Fibroblast of skin of right biceps (primary cell): ENCODE measurements around the gene TSPAN18.

ENCODE experiments used
- DNase-seq: peaks from one replicate; pipeline ENCODE4 v3.0.0-alpha.2; 2013

Gene TSPAN18

DNA sequence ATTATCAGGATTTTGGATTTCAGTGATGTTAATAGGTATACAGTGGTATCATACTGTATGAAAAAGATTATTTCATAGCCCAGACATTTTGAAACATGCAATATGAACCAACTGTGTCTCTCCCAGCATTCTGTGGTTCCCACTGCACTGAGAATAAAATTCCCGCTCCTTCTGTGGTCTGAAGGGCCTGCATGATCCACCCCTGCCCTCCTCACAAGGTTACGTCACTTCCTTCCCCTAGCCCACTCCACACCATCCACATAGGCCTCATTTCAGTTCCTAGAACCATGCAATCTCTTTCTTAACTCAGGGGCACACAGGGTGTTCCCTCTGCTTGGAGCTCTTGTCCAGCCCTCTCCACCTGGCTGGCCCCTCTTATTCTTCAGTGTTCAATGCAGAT is 103.1 kb downstream of the TSPAN18 start:
- no peak for DNase-seq

DNA sequence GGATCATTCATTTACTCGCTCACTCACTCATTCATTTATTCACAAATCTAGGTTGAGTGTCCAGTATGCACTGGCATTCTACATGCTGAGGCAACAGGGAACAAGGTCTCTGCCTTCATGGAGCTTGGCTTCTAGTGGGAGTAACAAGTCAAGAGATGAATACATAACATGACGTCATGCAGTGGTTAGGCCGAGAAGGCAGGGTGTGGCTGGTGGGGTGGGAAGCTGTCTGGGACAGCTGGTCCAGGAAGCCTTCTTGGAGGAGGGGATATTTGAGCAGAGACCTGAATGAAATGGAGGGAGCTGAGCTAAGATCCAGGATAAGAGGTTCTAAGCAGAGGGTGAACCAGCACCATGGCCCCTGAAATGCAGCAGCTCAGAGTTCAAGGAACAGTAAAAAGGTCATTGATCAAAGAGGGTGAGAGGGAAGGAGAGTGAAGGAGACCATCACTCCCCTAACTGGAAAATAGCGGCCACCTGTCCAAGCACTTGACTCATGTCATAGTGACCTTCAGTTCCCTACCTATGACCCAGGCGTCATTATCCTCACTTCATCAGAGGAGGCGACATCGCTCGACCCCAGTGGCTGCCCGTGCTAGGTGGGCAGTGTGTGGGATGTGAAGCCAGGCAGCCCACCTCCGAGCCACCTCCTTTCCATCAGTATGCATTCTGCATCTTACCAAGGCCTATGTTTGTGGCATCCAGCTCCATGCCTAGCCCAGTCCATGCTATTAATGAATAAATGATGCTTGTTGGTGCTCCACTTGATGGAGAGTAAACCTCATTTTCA is 105.0 kb downstream of the TSPAN18 start:
- no peak for DNase-seq

DNA sequence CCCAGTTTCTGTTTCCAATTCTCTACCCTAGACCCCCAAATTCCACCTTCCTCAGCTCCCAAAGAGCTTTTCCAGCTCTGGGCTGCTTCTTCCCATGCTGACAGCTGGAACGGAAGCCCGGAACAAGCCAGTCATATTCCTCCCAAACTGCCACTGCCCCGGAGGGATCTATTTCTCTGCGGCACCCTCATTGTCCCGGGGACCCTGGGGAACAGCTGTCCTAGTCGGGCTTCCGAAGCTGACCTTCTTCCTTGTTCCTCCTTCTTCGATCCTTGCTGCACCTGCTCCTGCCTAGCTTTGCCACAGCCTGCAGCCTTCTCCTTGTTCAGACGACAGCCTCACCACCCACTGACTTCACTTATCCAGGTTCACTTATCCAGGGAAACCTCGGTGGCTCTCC is 105.7 kb downstream of the TSPAN18 start:
- DNase-seq: no peak

DNA sequence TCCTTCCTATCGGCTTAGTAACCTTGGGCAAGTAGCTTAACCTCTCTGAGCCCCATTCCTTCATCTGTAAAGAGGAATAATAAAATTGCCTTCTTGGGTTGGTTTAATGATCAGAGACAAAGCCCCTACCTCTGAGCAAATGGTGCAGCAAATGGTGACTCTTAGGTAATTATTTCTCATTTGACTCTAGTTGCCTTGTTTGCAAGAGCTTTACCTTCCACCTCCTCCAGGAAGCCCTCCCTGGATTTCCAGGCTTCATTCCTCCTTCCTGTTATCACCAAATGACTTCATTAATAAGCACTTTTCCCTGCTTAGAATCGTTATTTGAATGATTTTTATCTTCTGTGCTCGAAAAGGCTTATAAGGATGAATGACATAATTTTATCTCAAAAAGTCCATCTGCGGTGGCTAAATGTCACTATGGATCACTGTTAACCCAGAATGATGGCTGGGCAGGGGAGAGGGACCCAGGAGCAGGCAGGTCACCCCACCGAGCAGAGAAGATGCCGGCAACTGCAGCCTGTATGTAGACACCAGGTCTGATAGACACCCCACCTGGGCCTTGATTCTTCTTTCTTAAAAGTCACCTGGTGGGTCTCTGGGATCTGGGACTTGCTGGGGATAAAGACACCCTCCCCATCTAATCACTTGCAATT is 106.6 kb downstream of the TSPAN18 start:
- DNase-seq: no peak

DNA sequence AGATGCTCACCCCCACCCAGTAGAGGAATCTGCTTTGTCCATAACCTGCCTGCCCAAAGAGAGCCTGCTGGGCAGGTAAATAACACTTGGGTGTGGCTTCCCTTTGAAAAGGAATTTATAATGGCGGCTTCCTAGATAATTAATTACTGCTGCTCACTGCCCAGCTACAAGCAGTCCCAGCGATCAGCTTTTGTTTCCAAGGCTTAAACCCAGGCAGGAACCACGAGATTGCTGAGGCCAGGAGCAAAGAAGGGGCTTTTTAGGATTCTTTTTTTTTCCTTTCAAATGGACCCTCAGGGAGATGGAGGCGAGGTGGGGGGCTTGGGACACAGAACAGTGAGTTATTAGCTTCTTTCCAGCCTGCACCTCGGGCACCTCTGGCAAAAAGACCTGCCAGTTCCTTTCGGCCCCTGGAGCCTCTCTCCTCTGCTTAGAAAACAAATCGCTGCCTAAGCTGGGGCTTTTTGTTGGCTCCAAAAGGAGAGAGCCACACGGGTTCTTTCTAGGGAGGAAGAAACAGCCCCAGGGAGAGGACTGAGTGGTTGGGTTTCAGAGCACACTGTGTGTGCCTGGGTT is 107.2 kb downstream of the TSPAN18 start:
- no peak for DNase-seq

DNA sequence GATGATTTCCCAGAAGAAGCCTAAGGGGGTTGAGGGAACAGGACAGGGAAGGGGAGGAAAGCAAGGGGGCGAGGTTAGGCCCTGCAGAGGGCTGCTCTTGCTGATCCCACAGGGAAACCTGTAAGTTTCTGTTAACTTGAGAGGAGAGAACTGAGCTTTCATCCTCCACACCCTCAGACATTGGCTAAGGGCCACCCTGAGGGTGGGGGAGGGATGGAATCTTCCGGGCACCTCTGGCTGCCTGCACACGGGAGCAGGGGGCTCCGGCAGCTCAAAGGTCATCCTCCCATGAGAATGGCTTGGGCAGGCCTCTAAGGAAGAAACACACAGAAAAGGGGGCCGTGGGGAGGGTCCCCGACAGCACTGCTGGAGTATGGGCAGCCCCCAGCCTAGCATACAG is 108.1 kb downstream of the TSPAN18 start:
- DNase-seq: no peak

DNA sequence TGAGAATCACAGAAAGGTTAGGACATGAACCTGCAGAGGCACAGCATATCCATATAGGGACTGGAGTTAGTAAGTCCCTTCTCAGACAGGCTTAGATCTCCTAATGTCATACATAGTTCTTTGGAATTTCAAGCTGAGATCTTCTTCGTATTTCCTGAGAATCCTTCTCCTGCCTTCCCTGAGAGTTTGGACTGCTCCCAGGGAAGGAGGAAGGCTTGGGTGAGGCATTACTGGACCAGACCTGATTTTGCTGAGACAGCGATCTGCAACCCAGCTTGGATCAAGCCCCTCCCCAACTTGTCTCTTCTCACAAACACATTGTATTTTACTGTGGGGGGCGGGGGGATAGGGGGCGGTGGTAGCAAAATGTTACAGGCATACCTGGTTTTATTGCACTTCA is 108.5 kb downstream of the TSPAN18 start:
- peak; percentile 52 for DNase-seq

DNA sequence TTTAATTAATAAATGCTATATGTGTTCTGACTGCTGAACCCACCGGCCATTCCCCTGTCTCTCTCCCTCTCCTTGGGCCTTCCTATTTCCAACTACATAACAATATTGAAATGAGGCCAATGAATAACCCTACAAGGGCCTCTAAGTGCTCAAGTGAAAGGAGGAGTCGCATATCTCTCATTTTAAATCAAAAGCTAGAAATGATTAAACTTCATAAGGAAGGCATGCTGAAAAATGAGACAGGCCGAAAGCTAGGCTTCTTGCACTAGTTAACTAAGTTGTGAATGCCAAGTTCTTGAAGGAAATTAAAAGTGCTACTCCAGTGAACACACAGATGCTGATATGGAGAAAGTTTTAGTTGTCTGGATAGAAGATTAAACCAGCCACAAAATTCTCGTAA is 109.2 kb downstream of the TSPAN18 start:
- no peak for DNase-seq

DNA sequence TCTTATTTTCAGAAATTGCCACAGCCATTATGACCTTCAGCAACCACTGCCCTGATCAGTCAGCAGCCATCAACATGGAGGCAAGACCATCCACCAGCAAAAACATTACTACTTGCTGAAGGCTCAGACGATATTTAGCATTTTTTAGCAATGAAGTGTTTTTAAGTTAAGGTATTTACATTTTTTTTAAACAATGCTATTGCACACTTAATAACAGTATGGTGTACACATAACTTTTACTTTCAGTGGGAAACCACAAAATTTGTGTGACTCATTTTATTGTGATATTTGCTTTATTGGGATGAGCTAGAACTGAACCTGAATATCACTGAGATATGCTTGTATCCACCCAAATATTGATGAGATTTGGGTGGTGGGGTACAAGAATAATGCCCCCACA is 110.9 kb downstream of the TSPAN18 start:
- peak; percentile 84 for DNase-seq

DNA sequence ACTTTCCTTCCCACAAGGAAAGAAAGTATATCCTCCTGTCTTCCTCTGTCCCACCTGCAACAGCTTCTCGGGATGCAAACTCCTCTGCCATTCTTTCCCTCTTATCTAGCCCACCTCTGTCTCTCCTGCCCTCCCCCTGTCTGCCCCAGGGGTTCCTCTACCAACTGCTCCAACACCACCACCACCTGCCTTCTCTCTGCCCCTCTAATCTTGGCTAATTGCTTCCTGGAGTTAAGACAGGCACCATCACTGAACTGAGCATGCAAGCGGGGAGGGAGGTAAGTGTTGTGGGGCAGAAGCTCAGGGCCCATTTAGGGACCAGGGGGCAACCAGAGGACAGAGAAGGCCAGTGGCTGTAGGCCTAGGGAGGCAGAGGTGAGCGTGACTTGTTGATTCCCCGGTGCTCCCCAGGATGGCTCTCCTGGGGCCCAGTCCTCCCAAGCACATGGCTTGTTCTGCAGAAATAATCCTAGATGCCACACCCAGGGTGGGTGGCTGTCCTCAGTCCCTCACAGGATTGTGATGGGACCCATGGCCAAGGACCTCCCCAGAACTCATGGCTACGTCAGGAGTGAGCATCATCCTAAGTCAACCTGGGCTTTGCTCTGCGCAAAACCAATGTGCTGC is 112.8 kb downstream of the TSPAN18 start:
- no peak for DNase-seq

DNA sequence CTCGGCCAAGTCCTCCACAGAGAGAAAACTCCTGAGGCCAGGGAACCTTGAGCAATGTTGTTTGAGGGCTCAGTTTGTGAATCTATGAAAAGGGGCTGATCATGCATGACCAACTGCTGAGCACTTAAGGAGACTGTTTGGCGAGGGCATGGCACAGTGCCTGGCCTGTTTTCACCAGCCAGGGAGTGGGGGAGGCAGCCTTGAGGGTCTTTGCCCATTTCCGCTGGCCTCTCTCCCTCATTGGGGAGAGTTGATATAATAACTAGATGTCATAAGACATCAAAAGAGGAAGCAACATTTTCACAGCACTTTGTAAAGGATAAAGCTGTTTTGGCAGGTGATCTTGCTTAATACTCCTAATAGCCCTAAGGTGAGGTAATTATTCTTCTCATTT is 113.3 kb downstream of the TSPAN18 start:
- DNase-seq: no peak

DNA sequence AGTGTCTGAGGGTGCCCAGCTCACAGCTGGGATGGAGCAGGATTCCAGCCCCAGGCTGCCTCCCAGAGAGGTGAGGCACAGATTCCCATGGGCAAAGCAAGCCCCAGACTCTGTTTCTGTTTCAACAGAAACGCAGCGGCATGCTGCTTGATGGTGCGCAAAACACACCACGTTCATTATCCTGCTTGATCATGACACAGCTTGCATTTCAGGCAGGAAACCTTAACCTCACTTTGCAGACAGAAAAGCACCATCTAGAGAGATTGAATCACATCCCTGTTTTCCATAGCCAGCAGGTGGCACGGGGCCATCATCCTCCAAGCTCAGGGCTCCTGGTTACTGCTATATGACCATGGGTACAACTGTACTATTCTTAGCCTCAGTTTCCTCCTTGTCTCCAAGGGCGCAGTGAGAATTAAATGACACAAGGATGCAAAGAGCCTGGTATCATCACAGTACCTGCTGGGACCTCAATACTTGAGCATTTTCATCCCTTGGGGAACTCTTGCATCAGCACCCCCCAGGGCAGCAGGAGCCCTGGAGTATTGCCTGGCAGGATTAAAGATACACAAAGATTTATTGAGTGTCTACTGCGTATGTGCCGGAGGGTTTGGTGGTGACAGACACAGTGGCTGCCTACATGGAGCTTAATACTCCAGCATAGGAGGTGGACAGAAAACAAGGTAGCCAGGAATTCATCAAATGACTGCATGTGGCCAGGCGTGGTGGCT is 113.9 kb downstream of the TSPAN18 start:
- DNase-seq: peak; percentile 37

DNA sequence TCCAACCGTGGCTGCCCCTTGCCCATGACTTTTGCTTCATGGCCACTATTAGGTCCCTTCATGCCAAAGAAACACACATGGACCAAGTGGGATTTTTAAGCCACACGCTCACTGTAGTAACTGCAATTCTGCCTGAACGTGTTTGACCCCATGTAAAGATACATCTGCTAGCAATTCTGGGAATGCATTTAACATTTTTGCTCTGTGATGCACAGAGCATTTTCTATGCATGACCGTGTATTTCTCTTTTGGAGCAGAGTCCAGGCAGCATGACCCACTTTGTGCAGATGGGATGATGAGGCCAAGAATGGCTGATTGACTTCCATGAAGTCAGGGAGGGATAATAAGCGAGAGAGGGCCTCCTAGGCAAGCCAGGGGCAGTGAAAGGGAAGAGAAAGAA is 115.5 kb downstream of the TSPAN18 start:
- DNase-seq: peak; percentile 98

DNA sequence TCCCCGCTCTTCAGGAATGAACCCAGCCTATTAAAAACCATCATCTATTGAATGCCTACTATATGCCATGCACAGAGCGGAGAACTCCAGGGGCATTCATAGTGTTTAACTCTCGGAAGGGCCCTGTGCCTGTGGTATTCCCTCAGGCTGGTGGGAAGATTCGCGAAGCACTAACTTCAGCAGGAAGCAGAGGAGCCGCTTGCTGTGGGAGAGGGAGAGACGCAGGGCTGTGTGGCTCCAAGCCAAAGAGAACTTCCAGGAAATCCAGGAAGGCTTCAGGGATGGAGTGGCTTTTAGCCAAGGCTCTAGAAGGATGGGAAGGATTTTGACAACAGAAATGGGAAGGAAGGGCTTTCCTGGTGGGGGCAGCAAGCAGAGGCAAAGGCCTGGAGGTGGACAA is 120.1 kb downstream of the TSPAN18 start:
- no peak for DNase-seq

DNA sequence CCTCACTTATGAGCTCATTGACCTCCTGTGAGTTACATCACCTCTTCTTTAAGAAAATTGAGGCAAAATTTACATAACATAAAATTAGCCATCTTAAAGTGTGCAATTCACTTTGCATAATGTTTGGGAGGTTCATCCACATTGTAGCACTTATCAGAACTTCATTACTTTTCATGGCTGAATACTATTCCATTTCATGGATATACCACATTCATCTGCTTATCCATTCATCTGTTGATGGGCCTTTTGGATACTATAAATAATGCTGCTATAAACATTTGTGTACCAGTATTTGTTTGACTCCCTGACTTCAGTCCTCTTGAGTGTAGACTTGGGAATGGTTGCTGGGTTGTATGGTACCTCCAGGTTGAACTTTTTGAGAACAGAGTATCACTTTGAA is 120.6 kb downstream of the TSPAN18 start:
- no peak for DNase-seq

DNA sequence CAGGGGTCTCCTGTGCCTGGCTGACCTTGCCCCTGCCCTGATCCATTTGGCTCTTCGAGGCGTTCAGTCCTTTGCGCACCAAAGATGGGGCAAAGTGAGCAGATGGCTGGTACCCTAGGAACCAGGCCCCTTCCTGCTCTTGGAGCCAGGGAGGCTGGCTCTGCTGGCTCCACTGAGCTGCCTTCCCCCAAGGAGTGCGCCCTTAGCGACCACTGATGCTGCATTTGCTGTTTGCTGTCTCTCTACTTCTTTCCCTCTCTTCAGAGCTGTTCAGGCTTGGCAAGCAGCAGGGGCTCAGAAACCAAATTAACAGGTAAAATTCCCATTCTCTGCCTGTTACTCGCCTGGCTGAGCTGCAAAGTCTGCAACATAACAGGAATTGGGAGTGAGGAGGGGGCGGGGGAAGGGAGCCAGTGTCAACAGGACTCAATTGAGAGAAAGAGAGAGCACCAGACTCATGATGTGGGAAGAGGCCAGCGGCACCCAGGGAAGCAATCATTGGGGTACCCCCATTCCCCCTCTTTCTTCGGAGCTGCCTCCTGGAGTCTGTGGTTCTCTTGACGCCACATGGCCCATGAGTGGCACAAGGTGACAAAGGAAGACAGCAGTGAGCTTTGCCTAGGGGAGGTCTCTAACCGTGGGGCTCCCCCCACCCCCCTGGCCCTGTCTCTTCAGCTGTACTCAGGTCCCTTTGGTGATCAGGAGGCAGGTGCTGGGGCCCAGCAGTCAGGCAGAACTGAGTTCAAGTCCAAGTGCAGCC is 121.6 kb downstream of the TSPAN18 start:
- no peak for DNase-seq

DNA sequence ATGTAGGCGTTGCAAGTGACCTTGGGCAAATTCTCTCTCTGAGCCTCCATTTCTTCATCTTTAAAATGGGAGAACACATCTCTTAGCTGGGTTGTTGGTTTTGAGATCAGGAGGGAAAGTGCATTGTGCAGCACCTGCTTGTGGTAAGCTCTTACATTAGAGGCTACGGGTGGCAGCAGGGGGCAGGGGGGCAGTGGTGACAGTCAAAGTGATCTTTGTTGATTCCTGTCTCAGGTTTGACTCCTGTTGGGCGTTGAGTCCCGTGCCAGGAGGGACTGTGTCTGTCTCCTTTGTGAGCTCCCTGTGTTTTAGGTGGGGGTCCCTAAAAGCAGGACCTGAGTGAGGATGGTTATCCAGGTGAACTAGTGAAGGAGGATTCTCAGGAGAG is 122.2 kb downstream of the TSPAN18 start:
- DNase-seq: no peak

DNA sequence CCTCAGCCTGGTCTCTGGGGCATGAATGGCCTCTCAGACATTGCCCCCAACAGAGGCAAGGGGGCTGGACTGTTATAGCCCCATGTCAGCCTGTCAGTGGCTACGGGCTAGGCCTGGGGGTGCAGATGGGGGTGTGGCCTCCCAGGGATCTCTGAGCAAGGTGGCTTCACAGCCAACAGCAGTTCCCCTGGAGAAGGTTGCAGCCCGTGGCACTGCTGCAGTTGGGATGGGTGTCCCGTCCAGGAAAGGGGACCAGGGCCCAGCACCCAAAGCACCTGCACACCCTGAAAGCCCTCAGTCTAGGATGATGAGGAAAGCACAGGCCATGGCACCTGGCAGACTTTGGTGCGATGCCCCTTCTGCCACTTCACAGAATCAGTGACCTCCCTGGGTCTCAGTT is 122.7 kb downstream of the TSPAN18 start:
- no peak for DNase-seq

DNA sequence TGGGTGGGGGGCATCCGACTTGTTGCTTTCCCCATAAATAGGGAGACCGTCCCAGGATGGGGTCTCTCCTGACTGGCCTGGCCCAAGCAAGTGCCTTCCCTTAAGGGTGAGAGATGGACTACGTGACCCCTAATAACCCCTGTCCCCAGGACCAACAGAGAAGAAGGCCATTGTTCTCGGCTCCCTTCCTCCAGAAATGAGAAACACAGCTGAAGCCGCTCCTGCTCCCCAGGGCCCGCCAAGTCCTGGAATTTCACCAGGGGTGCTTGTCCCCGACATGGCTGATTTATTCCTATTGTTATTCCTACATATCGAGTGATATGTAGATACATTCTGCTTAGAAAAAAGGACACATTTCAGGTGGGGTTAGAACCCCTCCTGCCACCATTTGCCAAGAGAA is 123.2 kb downstream of the TSPAN18 start:
- DNase-seq: no peak

DNA sequence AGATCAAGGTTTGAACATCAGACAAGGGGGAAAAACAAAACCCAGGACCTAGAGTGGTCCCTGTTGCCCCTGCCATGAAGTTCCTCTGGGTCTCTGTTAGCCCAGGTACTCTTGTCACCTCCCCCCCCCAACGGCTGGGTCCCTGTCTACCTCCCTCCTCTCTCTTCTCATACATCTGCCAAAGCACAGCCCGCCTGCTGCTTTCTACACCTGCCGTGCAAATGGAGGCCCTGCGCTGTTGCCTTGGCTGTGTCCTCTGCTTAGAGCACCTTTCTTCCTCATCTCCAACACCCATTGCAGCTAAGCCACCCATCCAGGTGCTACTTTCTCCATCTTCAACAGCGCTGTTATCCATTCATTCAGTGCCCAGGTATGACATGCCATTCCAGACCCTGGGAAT is 124.7 kb downstream of the TSPAN18 start:
- no peak for DNase-seq

DNA sequence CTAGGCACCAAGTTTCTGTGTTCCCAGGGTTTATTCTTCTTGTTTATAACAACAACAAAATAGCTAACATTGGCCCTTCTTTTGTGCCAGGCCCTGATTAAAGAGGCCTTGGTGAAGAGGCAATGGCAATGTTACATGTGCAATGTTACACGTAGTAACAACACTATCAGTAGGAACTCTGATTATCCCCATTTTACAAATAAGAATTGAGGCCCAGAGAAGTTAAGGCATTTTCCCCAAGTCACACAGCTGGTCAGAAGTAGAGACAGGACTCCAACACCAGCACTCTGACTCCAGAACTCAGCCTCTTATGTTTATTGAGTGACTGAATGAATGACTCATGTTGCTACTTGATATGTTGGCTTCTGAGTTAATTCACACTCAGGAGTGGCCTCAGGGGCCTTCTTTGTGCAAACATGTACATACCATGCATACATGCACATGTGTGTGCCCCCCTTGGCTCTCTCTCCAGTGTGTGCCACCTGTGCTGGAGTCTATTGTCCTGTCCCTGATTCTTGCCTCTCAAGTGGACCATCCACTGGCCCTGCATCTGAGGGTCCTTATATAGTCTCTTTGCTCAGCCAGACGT is 125.5 kb downstream of the TSPAN18 start:
- DNase-seq: peak; percentile 44

DNA sequence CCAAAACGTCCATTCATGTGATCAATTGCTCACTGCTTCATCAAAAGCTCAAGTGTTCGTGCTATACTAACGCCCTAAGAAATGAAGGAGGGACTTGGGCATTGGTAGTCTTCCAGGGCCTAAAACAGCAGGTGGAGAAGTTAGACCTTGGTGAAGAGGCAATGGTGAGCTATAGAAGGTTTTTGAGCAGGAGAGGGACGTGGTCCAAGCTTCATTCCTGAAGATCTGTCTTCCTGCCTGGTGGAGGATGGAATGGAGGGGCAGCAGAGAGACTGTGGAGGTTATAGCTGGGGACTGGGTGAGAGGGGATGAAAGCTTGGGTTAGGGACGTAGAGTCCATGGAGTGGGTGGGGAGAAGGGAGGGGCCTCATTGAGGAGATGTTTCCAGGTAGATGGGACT is 126.2 kb downstream of the TSPAN18 start:
- DNase-seq: no peak
